GM18499 (cell line): Measurements from ENCODE around the gene SYCN.
"Not testable (repeated sequence)": the region's sequence is repeated elsewhere in the genome, so short reads cannot be mapped to it uniquely, and the experiment has no call there.

Experiments used
- ATAC-seq: cut with Tn5 transposase; IDR thresholded peaks from one replicate; pipeline ENCODE4 v1.9.1; 2021; ENCODE audit warnings: moderate number of reproducible peaks; ENCODE audit not compliant: insufficient read depth, unreplicated experiment

Gene SYCN, protein sequence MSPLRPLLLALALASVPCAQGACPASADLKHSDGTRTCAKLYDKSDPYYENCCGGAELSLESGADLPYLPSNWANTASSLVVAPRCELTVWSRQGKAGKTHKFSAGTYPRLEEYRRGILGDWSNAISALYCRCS

DNA sequence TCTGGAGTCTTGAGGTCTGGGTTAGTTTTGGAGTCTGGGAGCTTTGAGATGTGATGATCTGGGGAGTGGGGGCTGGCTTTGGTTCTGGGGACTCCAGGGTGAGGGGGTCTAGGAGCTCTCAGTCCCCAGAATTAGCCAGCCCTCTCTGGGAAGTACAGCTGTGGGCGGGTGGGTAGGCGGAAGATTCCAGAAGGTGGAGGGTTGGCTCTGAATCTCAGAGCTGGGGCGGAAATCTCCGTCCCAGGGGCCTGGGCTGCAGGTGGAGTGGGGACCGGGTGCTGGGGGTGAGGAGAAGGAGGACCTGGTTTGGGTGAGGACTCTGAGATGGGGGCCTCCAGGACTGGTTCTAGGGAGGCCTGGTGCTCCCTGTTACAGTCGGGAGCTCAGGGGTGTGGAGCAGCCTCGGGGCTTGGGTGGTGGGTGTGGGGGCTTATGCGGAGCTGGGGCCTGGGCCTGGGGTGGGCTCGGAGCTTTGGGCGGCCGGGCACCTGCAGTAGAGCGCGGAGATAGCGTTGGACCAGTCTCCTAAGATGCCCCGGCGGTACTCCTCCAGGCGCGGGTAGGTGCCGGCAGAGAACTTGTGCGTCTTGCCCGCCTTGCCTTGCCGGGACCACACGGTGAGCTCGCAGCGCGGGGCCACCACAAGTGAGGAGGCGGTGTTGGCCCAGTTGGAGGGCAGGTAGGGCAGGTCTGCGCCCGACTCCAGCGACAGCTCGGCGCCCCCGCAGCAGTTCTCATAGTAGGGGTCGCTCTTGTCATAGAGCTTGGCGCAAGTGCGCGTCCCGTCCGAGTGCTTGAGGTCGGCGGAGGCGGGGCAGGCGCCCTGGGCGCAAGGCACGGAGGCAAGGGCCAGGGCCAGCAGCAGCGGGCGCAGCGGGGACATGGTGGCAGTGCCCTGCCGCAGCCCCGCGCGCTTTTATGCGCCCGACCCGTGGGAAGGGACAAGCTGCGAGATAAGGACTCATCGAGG, at the start of gene SYCN:
TSS of gene SYCN (minus strand) at position 892 of the 970 bp plus-strand sequence. CDS start at position 883, 9 bp downstream.
- no peak for ATAC-seq

DNA sequence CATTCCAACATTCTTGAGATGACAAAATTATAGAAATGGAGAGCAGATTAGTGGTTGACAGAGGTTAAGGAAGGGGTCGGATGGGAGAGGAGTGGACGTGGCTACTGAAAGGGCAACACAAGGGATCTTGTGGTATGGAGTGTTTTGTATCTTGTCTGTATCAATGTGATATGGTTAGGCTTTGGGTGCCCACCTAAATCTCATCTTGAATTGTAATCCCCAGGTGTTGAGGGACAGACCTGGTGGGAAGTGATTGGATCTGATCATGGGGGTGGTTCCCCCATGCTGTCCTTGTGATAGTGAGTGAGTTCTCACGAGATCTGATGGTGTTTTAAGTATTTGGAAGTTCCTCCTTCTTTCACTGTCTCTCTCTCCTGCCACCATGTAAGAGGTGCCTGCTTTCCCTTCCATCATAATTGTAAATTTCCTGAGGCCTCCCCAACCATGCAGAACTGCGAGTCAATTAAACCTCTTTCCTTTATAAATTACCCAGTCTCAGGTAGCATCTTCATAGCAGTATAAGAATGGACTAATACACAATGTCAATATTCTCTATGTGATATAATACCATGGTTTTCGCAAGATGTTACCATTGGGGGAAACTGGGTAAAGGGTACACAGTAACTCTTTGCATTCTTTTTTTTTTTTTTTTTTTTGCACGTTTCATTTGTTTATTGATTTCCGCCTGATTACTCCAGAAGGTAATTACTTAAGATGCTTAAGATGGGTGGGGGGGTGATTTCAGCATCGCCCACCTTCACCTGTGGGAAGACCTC, 49.5 kb upstream of the SYCN start:
- ATAC-seq: no peak

DNA sequence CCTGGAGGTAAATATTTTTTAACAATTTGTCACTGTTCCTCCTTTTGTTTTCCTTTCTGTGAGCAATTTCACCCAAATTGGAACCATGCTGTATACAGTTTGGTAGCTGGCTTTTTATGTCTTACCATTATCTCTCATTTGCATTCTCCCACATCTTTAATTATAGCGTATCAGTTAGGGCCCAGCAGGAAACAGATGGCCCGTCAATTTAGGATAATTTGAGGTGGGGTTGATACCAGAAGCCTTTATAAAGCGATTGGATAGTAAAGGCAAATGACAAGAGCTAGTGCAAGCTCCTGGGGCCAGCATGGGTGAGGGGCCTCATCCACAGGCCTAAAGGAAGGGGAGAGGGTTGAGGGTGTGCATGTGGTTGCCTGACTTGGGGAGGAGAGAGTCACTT, 48.4 kb upstream of the SYCN start:
- ATAC-seq: no peak

DNA sequence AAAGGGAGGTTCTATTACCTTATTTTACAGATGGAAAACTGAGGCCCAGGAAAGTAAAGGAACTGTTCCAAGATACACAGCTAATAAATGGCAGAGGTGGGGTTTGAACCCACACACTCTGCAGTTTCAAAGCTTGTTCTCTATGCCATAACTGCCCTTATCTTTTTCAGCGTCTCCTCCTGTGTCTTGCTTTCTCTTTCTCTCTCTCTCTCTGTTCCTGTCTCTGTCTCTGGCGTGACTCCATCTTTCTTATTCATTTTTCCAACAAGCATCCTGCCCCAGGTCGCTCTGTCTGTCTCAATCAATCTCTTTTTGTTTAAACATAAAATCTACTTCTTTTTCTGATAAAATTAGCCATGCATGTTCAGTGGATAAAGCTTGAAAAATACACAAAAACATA, 47.8 kb upstream of the SYCN start:
- ATAC-seq: no peak

DNA sequence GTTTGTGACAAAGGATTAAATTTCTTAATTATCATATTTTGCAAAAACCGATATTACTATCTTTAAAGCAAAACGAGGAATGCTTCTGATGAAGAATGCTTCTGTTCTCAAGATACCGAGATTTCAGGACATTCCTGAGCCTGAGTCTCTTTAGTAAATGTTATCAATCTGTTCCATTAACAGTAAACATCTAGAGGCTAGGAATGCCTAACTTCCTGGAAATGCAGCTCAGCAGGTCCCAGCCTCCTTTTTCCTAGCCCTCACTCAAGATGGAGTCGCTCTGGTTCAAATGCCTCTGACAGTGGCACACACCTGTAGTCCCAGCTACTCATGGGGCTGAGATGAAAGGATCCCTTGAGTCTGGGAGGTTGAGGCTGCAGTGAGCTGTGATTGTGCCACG, 47.0 kb upstream of the SYCN start:
- no peak for ATAC-seq

DNA sequence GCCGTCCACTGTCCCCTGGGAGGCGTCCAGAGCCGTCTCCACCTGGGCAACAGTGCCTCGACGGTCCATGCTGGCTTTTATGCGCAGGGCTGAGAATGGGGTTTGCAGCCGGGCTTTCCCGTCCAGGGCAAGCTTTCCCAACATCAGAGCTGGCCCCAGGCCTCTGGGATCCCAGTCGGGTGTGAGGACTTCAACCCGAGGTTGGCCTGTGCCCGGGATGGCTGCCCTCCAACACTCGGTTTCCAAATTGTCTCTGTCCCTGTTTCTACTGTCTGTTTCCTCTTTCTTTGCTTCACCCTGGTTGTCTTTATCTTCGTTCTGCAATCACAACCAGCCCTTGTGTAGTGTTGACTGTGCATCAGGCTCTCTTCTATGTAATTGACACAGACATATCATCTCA, 44.7 kb upstream of the SYCN start, which contains the start of gene IFNL4:
TSS of gene IFNL4 (minus strand) at position 51 of the 400 bp plus-strand sequence.
- no peak for ATAC-seq

DNA sequence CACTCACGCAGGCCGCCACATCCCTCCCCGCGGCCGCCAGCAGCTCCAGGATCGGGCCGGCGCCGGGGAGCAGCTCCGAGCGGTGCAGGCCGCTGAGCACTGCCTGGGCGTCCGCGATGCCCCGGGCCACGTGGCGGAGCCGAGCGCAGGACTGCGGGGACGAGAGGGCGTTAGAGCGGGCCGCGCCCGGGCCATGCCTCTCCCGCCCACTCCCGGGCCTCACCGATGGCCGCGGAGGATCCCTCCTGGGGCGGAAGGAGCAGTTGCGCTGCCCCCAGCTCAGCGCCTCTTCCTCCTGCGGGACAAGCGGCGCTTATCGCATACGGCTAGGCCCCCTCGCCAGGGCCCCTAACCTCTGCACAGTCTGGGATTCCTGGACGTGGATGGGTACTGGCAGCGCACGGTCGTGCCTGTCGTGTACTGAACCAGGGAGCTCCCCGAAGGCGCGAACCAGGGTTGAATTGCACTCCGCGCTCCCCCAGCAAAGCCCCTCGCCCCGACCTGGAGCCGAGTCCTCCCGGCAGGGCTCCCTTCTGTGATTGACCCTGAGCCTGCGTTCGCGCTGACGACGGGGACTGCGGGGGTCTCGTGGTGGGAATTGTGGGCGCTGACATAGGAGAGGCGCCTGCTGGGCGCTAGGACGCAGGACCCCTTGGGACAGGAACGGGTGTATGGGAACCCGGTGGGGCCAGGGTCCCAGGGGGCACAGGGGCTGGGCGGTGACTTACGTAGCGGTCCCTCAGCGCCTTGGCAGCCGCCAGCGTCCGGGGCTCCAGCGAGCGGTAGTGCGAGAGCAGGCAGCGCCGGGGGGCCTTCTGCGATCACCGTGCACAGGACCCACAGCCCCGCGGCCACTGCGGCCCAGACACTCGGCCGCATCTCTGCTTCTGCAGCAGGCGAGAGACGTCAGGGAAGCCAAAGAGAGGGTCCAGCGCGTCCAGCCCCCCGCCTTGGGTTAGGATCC, 43.9 kb upstream of the SYCN start:
- no peak for ATAC-seq

DNA sequence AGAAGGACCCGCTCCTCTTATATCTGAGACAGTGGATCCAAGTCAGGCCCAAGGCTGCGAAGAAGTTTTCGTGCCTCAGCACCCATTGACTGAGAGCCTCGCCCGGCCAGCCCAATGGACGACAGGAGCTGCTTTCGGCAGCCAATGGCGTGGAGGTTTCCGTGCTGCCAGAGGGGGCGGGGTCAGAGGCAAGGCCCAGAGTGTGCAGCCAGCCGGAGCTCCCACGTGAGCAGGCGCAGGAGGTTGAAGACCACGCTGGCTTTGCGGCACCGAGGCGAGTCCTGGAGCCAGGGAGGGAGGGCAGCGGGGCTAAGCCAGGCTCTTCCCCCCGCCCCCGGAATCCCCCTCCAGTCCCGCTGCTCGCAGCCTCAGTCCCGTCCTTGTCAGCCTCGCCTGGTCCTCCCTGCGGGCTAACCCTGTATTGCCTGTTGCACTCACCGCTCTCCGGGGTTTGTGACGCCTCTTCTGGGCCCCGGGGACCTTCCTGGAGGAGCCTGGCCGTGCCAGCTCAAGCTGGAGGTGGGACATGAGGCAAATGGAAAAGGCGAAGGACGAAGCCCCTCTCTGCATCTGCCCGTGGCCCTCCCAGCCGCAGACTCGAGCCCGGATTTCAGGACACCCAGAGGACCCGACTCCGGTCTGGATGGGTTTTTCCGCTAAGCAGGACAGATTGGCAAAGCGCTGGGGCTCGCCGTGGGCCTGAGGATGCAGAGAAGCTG, 43.0 kb upstream of the SYCN start:
- no peak for ATAC-seq

DNA sequence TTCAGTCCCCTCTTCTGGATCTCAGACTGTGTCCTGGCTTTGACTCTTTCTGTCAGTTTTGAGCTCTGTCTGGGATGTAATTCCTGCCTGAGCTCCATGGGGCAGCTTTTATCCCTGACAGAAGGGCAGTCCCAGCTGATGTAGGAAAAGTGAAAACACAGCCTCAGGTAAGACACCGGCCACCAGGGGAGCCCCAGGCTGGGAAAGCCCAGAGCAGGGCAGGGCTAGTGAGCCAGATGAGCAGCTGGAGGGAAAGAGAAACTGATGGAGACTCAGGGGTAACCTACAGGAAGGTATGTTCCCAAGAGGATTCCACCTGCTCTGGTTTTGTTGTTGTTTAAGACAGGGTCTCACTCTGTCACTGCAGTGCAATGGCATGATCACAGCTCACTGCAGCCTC, 41.1 kb upstream of the SYCN start:
- not testable (repeated sequence) for ATAC-seq

DNA sequence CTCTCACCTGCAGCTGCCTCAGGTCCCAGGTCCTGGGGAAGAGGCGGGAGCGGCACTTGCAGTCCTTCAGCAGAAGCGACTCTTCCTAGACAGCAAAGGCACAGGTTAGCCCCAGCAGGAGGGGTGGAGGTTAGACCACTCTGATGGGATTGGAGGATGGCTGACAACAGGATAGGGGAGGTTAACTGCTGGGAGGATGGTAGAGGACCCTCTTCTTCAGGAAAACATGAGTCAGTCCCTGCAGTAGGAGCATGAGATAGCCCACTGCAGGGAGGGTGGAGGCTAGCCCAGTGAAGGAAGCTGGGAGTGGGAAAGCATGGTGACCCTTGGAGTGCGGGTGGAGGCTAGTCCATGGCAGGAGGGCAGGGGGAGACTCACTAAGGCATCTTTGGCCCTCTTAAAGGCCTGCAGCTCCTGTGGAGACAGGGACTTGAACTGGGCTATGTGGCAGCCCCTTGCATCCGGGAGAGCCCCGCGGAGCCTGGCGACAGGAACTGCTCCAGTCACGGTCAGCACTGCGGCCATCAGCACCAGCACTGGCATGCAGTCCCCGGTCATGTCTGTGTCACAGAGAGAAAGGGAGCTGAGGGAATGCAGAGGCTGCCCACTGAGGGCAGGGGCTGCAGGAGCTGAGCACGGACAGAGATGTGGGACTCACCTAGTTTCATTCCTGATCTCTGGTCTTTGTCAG, 40.5 kb upstream of the SYCN start, which contains the start of gene IFNL3:
TSS of gene IFNL3 (minus strand) at position 597 of the 691 bp plus-strand sequence. CDS start at position 558, 39 bp downstream.
- ATAC-seq: not testable (repeated sequence)

DNA sequence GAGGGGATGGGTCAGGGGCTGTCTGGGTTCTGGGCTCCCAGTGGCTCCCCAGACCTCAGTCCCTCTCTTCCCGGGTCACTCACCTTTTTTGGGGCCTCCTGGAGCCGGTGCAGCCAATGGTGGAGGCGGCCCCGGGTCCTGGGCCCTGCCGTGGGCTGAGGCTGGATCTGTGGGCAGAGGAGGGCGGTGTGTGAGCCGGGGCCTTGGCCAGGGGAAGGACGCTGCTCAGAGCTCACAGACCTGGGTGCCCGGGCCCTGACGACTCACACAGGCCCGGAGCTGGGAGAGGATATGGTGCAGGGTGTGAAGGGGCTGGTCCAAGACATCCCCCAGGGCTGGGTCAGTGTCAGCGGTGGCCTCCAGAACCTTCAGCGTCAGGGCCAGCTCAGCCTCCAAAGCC, 39.7 kb upstream of the SYCN start:
- ATAC-seq: not testable (repeated sequence)

DNA sequence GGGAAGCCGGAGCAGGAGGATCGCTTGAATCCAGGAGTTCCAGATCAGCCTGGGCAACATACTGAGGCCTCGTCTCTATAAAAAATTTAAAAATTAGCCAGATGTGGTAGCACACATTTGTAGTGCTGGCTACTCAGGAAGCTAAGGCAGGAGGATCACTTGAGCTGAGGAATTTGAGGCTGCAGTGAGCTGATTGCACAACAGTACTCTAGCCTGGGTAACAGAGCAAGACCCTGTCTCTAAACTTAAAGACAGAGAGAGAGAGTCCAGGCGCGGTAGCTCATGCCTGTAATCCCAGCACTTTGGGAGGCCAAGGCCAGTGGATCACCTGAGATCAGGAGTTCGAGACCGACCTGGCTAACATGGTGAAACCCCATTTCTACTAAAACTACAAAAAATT, 36.4 kb upstream of the SYCN start:
- ATAC-seq: no peak

DNA sequence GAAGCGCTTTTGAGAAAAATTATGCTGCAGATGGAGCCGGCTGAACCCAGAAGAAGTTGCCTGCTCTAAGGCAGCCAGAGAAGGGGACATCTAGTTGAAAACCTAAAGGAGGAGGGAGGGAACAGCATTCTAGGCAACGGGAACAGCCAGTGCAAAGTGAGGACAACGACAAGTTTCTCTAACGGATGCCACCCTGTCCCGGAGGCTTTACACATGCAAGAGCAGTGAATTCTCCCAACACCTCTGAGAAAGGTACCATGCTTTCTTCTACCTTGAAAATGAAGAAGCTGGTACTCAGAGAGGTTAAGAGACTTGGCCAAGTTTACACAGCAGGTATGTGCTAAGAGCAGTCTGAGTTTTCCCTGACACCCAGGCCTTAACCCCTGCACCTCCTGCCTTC, 34.9 kb upstream of the SYCN start:
- no peak for ATAC-seq

DNA sequence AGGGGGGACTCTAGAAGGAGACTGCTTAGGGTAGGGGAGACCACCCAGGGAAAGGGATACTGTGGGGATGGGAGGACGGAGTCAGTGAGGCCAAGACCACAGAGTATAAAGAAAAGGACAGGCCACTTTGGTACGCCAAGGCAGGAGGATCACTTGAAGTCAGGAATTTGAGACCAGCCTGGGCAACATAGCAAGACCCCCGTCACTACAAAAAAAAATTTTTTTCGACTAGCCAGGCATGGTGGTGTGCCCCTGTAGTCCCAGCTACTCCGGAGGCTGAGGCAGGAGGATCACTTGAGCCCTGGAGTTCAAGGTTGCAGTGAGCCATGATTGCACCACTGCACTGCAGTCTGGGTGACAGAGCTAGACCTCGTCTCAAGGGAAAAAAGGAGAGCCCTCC, 34.1 kb upstream of the SYCN start:
- ATAC-seq: no peak

DNA sequence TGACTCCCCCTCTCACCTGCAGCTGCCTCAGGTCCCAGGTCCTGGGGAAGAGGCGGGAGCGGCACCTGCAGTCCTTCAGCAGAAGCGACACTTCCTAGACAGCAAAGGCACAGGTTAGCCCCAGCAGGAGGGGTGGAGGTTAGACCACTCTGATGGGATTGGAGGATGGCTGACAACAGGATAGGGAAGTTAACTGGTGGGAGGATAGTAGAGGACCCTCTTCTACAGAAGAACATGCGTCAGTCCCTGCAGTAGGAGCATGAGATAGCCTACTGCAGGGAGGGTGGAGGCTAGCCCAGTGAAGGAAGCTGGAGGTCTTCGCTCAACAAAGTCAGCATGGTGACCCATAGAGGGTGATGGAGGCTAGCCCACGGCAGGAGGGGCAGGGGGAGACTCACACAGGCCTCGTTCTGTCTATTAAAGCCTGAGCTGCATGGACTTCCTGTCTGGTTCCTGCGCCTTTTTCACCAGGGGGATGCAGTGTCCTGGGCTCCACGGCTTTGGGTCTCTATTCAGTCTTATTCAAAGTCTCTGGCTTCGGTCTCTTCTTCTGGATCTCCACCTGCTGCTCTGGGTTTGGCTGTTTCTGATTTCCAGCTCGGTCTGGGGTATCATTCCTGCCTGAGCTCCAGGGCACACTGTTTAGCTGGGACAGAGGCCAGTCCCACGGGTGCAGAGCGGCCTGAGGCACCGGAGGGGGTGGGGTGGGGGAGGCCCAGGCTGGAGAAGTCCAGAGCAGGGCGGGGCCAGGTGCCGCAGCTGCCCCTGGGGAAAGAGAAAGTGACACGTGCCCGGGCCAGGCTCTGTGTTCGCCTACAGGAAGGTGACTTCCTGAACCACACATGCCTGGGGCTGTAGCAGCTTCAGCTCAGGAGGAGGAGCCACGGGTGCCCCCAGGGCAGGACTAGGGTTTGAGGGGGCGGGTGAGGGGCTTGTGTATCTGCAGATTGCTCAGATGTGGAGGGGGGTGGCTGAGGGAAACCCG, 33.4 kb upstream of the SYCN start:
- ATAC-seq: no peak

DNA sequence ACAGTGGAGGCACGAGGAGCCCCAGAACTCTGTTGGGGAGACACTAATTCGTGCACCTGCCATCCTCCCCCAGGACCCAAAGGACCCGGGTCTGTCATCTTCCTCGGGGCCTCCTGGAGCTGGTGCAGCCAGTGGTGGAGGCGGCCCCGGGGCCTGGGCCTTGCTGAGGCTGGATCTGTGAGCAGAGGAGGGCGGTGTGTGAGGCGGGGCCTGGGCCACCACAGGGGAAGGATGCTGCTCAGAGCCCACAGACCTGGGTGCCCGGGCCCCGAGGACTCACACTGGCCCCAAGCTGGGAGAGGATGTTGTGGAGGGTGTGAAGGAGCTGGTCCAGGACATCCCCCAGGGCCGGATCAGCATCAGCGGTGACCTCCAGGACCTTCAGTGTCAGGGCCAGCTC, 32.5 kb upstream of the SYCN start:
- ATAC-seq: no peak

DNA sequence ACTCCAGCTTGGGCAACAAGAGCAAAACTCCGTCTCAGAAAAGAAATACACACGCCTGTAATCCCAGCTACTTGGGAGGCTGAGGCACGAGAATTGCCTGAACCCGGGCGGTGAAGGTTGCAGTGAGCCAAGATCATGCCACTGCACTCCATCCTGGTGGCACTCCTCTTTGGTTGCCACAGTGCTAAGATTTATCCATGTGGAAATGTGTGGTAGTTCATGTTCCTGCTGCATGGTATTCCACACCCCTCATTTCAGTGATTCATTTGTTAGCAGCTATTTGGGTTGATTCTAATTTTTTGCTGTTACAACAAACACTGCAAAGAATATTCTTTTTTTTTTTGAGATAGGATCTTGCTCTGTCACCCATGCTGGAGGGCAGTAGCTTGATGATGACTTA, 28.6 kb upstream of the SYCN start:
- no peak for ATAC-seq
